ENCODE results near the gene MRPL55. TPM values are rescaled to one million over a fixed set of nuclear protein-coding genes. Genes with fewer than 3 reads are reported as not detected.

MRPL55 gene
- total RNA-seq, 3 donors from 2014 or later (not counting 1 experiment from before 2014, with no cell fraction given) = 50.0 to 70.6 (median 64.1) TPM

DNA sequence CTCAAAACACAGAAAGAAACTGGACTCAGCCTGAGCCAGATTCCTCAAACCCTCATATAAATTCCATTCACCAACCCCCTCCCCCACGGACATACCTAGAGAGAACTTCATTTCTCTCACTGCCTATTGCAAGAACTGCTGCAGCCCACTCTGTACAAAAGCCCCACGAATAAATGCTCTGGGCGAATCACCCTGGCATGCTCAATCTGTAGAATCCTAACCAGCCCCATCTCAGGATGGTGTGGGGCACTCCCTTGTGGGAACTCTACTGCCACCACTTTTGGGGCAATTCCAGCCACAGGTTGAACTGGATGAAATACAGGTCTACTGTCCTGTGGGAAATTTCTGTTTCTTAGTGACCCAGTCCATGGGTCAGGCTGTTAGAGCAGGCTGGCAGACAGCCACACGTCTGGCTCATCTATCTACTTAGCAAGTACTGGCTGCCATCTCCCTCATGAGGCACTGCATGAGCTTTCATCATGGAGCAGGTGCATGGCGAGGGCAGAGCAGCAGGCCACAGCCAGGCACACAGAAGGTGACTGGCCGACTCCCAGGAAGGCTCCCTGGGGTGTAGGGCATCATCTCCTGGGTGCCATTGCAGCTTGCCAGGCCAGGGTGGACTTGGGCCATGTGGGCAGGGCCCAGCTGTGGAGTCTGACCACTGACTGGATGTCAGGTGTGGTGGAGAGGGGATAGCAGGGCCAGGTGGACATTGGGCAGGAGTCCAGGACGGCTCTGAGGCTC, 4.4 kb downstream of the MRPL55 start:
- no peak overlapping the region for H3K4me3 ChIP-seq (ENCODE audit: low read length)
- TF ChIP-seq, protein P1, sequence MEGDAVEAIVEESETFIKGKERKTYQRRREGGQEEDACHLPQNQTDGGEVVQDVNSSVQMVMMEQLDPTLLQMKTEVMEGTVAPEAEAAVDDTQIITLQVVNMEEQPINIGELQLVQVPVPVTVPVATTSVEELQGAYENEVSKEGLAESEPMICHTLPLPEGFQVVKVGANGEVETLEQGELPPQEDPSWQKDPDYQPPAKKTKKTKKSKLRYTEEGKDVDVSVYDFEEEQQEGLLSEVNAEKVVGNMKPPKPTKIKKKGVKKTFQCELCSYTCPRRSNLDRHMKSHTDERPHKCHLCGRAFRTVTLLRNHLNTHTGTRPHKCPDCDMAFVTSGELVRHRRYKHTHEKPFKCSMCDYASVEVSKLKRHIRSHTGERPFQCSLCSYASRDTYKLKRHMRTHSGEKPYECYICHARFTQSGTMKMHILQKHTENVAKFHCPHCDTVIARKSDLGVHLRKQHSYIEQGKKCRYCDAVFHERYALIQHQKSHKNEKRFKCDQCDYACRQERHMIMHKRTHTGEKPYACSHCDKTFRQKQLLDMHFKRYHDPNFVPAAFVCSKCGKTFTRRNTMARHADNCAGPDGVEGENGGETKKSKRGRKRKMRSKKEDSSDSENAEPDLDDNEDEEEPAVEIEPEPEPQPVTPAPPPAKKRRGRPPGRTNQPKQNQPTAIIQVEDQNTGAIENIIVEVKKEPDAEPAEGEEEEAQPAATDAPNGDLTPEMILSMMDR (IDR thresholded peaks at IDR 0.05) = no peak
- Mint-ChIP-seq H3K4me1 (peaks cover 24 to 41% of the 10 kb centered on the region in 2 donors), H3K9me3 (no peaks in the 10 kb centered on the region), H3K36me3 (no peaks in the 10 kb centered on the region), H3K27ac (peak overlapping the region; percentile 93 to 96), H3K4me3 (peak overlapping the region; percentile 94), H3K27me3 (ENCODE audit: low read depth in 2 of 2) (no peaks in the 10 kb centered on the region)
- H3K27ac ChIP-seq (ENCODE audit: low read length) = no peak overlapping the region
- intact Hi-C loops (cut with micrococcal nuclease) = no loop called here
- no peaks in the 10 kb centered on the region for H3K9me3 ChIP-seq (ENCODE audit: control insufficient read depth, insufficient read depth, low read length)
- ATAC-seq (no peak), DNase-seq (peak in 1 of 2 donors; percentile 5)
- no peaks in the 10 kb centered on the region for H3K27me3 ChIP-seq (ENCODE audit: control insufficient read depth, insufficient read depth, low read length)
- H3K4me1 ChIP-seq (ENCODE audit: control insufficient read depth, insufficient read depth, low read length) = peaks cover 46% of the 10 kb centered on the region
- 87% methylated on average over 7 of the region's 7 CpGs for WGBS (ENCODE audit: insufficient coverage)
- H3K36me3 ChIP-seq (ENCODE audit: control insufficient read depth, insufficient read depth, low read length) = peaks cover 20% of the 10 kb centered on the region

DNA sequence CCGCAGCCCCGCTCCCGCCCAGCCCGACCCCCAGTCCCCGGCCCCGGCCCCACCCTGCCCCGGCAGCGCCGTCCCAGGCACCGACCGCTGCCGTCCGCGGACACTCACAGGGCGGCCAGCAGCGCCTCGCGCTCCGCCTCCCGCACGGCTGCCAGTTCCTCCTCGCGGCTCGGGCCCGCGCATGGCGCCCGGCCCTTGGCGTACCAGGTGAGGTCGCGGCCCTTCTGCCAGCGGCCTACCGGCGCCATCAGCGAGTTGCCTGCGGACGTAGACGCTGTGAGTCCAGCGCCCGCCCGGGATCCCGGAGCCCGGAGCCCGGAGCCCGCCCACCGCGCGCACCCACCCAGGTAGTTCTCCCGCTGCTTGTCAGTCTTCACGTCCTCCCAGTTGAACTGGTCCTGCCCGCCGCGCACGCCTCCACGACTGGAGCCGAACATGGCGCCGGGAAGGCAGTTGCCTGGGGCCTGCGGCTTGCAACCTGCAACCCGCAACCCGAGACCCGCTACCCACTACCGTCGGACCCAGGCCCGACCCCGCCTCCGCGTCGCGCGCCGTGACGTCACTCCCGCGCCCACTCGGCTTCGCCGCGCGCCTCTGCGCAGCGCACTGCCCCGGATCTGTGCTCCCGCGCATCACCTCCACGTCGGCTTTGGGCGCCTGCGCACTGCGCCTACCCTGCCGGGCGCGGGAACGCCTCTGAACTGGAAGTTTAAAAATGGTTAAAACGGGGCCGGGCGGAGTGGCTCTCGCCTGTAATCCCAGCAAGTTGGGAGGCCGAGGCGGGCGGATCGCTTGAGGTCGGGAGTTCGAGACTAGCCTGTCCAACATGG, 6.1 kb downstream of the MRPL55 start, which contains the start of gene C1orf35:
TSS of gene C1orf35 (minus strand) at position 535 of the 830 bp plus-strand sequence. CDS start at position 437, 98 bp downstream.
- H3K4me3 Mint-ChIP-seq = peak within 1 kb of the TSS; percentile 94
- H3K9me3 Mint-ChIP-seq = no peaks in the 10 kb centered on the region
- no peaks in the 10 kb centered on the region for H3K27me3 Mint-ChIP-seq (ENCODE audit: low read depth in 2 of 2)
- Histone ChIP-seq H3K4me3 (ENCODE audit: low read length) (peak within 1 kb of the TSS; percentile 96), H3K27me3 (ENCODE audit: control insufficient read depth, insufficient read depth, low read length) (no peaks in the 10 kb centered on the region), H3K4me1 (ENCODE audit: control insufficient read depth, insufficient read depth, low read length) (peaks cover 35% of the 10 kb centered on the region), H3K36me3 (ENCODE audit: control insufficient read depth, insufficient read depth, low read length) (peaks cover 37% of the 10 kb centered on the region), H3K27ac (ENCODE audit: low read length) (peak within 1 kb of the TSS; percentile 92), H3K9me3 (ENCODE audit: control insufficient read depth, insufficient read depth, low read length) (no peaks in the 10 kb centered on the region)
- peak; percentile 84 to 90 (median 85) for ATAC-seq
- under 1% methylated on average over 104 of the region's 104 CpGs for WGBS (ENCODE audit: insufficient coverage)
- TF ChIP-seq, protein P1 (IDR thresholded peaks at IDR 0.05) = no peak
- intact Hi-C loops (cut with micrococcal nuclease) = loop anchor here (2.0 kb wide), 2 partner anchors 20 to 64 kb away; partner anchors contain the start of gene ARF1
- H3K36me3 Mint-ChIP-seq = no peaks in the 10 kb centered on the region
- H3K27ac Mint-ChIP-seq = peak within 1 kb of the TSS; percentile 93 to 96
- peak; percentile 93 to 97 for DNase-seq
- peaks cover 30 to 33% of the 10 kb centered on the region in 2 donors for H3K4me1 Mint-ChIP-seq

DNA sequence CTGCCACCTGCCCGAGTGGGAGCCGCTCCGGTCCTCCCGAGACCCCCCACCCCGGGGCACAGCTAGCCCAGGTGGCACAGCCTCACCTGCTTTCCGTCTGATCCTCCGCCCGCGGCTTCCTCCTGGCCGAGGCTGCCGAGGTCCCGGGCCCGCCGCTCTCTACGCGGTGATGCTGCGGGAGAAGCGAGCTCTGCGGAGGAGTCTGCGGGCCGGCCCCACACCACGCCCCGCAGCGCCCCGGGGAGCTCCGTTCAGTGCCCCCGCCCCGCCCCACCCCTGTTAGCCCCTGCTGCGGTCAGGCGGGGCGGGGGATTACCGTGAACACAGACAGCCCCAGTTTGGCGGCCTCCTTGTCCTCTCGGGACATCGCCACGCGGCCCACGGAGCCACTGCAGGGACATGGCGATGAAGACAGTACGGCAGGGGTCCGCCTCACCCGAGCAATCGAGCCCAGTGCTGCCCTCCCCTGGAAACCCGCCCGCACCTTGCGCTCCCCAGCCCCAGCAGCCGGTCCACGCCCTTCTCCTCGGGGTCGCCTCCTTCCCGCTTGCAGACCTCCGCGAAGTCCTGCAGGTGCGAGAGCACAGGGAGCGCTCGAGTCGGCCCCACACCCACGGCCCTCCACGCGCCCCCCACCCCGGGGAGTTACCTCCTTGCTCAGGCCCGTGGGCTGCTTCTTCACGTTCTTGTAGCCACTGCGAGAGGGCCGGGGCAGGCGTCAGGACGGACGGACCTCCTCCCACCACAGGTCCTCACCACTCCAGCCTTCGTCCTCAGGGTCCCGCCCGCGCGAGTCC, 6.9 kb downstream of the MRPL55 start:
- H3K9me3 Mint-ChIP-seq = no peaks in the 10 kb centered on the region
- DNase-seq (peak in 1 of 2 donors; percentile 81), ATAC-seq (peak; percentile 42 to 56 (median 43))
- Histone ChIP-seq H3K27ac (ENCODE audit: low read length) (peak overlapping the region; percentile 78), H3K4me3 (ENCODE audit: low read length) (peak overlapping the region; percentile 96), H3K36me3 (ENCODE audit: control insufficient read depth, insufficient read depth, low read length) (peaks cover 41% of the 10 kb centered on the region), H3K4me1 (ENCODE audit: control insufficient read depth, insufficient read depth, low read length) (peaks cover 37% of the 10 kb centered on the region), H3K27me3 (ENCODE audit: control insufficient read depth, insufficient read depth, low read length) (no peaks in the 10 kb centered on the region), H3K9me3 (ENCODE audit: control insufficient read depth, insufficient read depth, low read length) (no peaks in the 10 kb centered on the region)
- H3K4me3 Mint-ChIP-seq = peak overlapping the region; percentile 94
- no peaks in the 10 kb centered on the region for H3K36me3 Mint-ChIP-seq
- 5% methylated on average over 73 of the region's 73 CpGs for WGBS (ENCODE audit: insufficient coverage)
- peak overlapping the region; percentile 68 to 96 for H3K27ac Mint-ChIP-seq
- H3K4me1 Mint-ChIP-seq = peaks cover 38 to 41% of the 10 kb centered on the region in 2 donors
- H3K27me3 Mint-ChIP-seq (ENCODE audit: low read depth in 2 of 2) = no peaks in the 10 kb centered on the region
- intact Hi-C loops (cut with micrococcal nuclease) = loop anchor here (2.0 kb wide), 2 partner anchors 19 to 65 kb away; partner anchors contain the start of gene ARF1
- TF ChIP-seq, protein P1 (IDR thresholded peaks at IDR 0.05) = peak; percentile 13

All from natural killer cell (primary cell).